ENCODE results near the gene VBP1. TPM values are rescaled to one million over a fixed set of nuclear protein-coding genes. Genes with fewer than 3 reads are reported as not detected.
"Not testable (repeated sequence)": the region's sequence is repeated elsewhere in the genome, so short reads cannot be mapped to it uniquely, and the experiment has no call there.

Gene VBP1, protein sequence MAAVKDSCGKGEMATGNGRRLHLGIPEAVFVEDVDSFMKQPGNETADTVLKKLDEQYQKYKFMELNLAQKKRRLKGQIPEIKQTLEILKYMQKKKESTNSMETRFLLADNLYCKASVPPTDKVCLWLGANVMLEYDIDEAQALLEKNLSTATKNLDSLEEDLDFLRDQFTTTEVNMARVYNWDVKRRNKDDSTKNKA
- polyA plus RNA-seq (ENCODE audit: insufficient read length in 3 of 3) = 10 to 100 TPM; 86.4 to 92.1 (median 89.7) TPM

DNA sequence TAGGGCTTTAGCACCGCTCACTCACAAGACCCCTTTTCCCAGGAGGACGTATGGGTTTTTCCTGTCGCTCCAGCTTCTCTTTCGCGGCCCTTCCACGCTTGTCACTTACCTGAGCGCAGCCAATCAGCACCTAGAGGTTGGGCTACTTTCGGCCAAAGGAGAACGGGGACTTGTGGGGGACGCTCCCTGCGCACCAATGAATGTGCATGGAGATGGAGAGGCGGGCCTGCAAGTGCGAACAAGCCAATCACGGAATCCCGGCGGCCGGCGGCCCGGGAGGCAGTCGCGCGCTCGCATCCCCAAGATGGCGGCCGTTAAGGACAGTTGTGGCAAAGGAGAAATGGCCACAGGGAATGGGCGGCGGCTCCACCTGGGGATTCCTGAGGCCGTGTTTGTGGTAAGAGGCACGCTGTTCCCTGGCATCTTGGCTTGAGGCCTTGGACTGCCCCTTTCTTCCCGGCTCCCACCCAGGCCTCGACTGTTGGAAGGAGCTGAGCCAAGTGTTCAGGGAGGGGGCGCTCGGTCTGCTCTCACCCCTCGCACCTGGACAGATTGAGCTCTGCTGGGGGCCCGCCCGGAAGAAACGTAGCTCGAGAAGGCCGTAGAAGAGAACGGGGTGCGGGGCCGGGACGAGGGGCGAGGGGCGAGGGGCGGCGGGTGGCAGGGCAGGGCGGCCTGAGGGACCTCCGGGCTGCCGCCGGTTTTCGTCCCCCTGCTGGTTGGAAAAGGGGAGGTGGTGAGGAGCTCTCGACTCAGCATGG is at the start of gene VBP1:
Gene VBP1, plus strand, starts transcription at position 282 of the 761 bp plus-strand sequence. Its CDS starts 23 bp downstream, at position 305.
- peak; percentile 62 to 75 (median 74) for DNase-seq (ENCODE audit: low read depth in 3 of 3, low spot score in 2 of 3)

DNA sequence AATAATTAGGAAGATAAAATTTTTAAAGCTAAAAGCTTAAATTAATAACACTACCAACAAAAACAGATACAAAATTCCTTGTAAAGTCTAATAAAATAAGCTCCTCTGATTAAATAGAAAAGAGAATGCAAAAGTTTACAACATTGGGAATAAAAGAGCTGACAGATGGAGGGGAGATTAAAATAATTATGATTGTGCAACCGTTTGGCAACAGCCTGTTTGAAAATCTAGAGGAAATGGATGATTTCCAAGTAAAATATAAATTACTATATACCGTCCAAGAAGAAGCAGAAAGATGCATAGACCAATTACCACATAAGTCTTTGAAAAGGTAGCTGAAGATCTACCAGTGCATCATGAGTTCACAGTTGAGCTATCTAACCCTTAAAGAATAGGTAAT is 46.4 kb upstream of the VBP1 start:
- DNase-seq (ENCODE audit: low read depth in 3 of 3, low spot score in 2 of 3) = no peak

DNA sequence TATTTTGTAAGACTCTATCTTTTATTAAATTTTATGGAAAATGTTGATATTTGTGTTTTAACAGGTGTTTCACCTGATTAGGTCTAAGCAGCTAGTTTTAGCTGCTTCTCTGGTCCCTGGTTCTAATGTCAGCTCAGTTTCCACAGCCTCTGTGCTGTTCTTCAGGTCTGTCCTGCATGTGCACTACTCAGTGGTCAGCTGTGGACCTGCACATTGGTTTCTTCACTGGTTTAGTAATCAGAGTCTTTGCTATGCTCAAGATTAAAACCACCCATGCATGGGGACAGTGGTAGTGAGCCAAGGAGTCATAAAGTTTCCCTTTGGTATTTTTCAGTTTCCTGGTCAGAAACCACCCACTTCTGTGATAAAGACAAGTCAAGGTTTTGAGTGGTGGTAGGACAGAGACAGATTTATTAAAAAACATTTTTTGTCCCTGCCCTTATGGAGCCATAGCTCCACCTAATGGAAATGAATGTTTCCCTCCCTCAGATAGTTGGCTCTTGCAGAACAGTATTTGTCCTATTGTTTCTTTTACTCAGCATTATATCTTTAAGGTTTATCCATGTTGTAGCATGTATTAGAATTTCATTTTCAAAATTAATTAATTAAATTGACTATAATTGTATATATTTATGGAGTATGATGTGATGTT is 36.8 kb upstream of the VBP1 start:
- DNase-seq (ENCODE audit: low read depth in 3 of 3, low spot score in 2 of 3) = no peak

DNA sequence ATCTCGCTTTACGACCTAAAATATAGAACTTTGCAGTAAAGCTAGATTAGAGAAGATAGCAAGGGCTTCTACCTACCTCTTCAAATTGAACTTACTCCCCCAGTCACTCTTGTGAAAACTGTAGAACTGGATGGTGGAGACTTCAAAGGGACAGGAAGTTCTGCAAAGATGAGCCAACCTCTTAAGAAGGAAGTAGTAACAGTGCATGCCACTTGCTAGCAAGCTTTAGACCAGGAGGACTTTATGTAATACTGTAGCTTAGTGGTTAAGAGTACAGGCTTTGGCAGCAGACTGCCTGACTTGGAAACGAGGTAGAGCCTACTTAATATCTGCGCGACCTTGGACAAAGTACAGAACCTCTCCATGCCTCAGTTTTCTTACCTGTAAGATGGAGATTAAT is 27.5 kb upstream of the VBP1 start:
- DNase-seq (ENCODE audit: low read depth in 3 of 3, low spot score in 2 of 3) = no peak

DNA sequence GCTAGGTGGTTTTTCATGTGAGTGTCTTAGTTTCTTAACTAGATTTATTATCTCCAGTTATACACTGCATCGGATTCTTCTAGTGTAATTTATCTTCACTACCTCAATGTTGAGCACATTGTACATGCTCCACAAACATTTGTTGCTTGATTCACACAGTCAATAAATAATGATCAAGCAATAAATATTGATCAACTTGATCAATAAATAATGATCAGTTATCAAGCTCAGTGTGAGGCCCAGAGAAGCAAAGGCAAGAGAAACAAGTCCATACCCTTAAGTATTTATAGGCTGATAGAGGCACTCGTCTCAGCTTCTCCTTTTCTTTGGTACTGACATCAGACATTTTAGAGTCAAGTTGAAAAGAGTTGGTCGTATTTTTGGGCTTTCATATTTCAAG is 5.1 kb upstream of the VBP1 start:
- no peak for DNase-seq (ENCODE audit: low read depth in 3 of 3, low spot score in 2 of 3)

DNA sequence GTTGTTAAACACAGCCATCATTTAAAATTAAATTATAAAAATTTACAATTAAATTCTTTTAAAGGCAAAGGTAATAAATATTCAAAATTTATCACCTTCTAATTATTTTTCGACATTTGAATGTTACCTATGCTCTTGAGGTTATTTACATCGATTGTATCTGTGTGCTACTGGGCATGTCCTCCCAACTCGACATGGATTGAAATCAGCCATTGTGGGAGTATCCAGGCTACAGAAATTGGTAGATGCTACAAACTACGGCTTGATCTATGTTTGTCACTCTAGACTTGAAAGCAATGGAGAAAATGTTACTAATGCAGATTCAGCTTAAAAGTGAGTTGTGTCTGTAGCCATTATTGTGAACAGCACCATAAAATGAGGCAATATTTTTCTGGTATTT is 2.5 kb upstream of the VBP1 start:
- no peak for DNase-seq (ENCODE audit: low read depth in 3 of 3, low spot score in 2 of 3)

DNA sequence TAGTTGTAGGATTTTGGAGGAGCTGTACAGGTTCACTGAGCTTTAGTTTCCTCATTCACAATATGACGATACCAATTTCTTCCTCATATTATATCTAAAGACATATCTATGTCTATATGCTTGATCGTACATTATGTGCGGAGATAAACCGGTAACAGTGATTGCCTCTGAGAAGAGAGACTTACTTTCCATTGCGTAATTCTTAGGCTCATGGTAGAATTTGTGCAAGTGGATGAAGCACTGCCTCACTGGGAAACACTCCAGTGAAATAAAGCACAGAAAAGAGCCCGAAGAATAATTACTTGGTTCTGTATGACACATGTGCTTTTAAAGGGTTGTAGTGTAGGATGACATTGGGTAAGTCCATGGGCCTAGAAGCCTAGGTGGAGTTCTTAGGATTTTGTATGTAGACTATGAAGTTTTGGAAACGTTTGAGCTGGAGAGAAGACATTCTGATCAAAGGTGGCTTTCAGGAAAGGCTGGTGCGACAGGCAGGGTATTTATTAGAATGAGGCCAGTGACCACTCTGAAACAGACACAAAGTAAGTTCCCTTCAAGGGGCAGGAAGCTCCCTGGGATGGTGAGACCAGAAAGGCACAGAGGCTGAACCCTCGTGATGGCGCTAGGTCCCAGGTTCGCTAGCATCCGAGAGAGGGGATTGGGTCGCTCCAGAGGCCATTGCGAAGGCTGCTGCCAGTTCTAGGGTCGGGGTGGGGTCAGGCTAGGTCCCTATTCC is 649 bp upstream of the VBP1 start:
- DNase-seq (ENCODE audit: low read depth in 3 of 3, low spot score in 2 of 3) = peak in 1 of 3 donors; percentile 16

DNA sequence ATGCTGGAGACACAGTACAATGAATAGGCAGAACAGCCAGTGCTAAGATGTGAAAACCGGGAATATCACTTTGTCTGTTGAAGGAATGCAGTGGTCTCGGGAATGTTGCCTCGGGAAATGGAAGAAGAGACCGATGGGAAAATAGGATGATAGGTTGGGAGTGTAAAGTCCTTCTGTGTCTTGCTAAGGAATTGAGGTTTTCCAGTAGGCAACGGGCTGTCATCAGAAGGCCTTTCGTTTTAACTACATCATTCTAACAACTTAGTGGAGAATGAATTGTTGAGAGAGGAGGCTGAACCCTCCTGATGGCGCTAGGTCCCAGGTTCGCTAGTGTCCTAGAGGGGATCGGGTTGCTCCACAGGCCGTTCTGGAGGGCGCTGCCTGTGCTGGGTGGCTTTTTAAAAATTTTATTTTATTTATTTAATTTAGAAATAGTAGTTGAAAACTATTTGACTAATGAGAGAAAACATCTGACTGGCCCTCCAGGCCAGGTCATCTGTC is 730 bp downstream of the VBP1 start:
- DNase-seq (ENCODE audit: low read depth in 3 of 3, low spot score in 2 of 3) = peak in 1 of 3 donors; percentile 31

DNA sequence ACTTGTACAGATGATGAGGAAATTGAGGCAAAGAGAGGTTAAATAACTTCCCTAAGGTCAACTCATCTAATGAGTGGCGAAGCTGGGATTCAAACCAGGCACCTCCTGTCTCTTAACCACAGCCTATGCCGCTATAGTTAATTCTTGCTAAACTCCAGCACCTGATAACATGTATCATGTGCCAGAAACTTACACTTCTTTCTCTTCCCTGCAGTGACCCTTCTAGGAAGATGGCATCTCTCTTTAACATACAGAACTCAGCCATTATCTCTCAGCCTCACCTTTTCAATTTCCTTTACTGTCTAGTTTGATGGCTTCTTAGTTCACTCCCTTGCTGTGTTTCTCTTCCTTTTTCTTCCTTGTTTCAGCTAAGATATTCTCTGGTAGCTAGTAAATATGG is 2.5 kb downstream of the VBP1 start:
- no peak for DNase-seq (ENCODE audit: low read depth in 3 of 3, low spot score in 2 of 3)

DNA sequence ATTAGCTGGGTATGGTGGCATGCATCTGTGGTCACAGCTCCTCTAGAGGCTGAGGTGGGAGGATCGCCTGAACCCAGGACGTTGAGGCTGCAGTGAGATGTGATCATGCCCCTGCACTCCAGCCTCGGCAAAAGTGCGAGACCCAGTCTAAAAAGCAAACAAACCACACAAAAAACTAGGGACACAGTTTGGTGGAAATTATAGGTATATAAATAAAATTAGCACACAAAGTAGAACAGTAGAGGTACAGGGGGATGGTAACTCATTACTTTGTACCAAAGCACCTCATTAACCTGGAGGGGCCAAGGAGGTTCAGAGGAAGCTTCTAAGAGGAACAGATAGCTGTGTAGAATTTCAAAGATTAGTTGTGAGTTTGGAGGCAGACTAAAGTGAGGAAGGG is 5.1 kb downstream of the VBP1 start:
- DNase-seq (ENCODE audit: low read depth in 3 of 3, low spot score in 2 of 3) = no peak

DNA sequence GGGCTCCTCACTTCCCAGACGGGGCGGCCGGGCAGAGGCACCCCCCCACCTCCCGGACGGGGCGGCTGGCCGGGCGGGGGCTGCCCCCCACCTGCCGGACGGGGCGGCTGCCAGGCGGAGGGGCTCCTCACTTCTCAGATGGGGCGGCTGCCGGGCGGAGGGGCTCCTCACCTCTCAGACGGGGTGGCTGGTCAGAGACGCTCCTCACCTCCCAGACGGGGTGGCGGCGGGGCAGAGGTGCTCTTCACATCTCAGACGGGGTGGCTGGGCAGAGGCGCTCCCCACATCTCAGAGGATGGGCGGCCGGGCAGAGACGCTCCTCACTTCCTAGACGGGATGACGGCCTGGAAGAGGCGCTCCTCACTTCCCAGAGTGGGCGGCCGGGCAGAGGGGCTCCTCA is 7.5 kb downstream of the VBP1 start:
- not testable (repeated sequence) for DNase-seq (ENCODE audit: low read depth in 3 of 3, low spot score in 2 of 3)

DNA sequence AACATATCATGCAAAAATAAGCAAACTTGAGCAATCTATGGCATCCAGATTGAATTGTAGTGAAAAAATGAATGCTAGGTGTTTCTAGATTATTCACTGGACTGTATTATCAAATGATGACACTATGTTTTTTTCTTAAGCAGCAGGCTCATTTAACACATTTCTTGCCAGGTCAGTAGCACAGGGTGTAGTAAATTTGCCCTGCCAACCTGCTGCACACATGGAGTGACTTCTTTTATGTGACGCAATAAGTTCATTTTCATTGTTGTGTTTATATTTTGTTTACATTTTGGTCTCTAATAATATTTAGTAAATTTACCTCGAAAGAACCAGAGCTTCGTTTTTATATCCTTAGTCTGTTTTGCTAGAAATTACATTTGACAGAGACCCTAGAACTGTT is 9.5 kb downstream of the VBP1 start:
- no peak for DNase-seq (ENCODE audit: low read depth in 3 of 3, low spot score in 2 of 3)

DNA sequence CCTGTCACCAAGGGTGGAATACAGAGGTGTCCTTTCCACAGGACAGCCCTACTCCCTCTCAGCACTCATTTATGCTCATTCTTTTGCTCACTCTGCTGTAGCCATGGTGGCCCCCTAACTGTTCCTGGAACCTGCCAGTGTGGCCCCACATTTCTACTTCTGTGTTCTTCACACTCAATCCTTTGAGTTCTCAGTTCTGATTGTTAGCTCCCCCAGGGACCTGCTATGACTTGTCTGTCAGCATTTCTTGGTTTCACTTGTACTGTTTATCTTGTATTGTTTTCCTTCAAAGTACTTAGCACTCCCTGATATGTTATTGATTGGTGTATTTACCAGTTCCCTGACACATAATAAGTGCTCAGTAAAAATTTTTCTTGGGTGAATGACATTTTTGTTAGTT is 14.9 kb downstream of the VBP1 start:
- no peak for DNase-seq (ENCODE audit: low read depth in 3 of 3, low spot score in 2 of 3)

DNA sequence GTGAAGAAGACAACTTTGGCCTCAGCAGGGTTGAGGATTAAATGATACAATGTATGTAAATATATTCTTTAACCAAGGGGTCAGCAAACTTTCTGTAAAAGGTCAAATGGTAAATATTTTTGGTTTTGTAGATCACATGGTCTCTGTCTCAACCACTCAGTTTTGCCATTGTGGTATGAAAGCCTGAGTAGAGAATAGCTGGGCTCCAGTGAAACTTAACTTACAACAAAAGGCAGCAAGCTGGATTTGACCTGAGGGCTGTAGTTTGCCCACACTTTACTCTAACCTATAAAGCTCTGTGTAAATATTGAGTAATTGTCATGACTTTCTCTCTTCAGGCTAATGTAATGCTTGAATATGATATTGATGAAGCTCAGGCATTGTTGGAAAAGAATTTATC is 19.6 kb downstream of the VBP1 start:
- DNase-seq (ENCODE audit: low read depth in 3 of 3, low spot score in 2 of 3) = no peak

DNA sequence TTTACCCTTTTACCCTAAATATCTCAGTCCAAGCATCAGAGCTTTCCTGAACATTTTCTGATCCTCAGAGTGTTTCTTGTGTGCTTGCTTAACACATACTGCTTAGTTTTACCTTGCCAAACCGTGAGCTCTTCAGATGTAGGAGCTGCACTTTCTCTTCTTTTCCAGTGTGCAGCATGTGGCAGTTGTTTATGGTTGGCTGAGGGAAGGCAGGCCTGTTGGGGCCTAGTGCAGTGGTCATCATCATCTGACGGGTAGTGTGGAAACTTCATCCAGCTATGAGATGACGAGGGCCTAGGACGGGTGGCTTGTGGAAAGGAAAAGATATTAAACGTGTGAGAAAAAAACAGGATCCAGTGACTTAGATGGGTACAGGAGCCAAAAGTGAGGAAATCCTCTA is 21.5 kb downstream of the VBP1 start:
- no peak for DNase-seq (ENCODE audit: low read depth in 3 of 3, low spot score in 2 of 3)

DNA sequence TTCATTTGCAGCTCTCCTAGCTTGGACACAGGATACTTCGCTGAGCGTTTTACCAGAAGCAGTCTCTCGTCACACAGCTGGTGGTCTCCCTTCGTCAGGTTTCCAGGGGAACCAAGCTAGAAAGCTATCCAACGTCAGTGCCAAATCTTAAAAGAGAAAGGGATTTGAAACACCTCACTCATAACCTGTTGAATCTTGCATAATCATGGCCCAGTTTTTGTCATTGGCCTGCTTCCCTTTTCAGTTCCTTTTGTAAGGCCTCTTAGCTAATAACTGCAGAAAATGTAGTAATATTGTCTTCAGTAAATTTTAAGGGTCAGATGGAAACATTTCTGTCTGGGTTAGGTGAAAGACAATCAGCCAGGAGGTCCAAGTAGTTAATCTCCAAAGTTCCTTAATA is 26.0 kb downstream of the VBP1 start:
- no peak for DNase-seq (ENCODE audit: low read depth in 3 of 3, low spot score in 2 of 3)

DNA sequence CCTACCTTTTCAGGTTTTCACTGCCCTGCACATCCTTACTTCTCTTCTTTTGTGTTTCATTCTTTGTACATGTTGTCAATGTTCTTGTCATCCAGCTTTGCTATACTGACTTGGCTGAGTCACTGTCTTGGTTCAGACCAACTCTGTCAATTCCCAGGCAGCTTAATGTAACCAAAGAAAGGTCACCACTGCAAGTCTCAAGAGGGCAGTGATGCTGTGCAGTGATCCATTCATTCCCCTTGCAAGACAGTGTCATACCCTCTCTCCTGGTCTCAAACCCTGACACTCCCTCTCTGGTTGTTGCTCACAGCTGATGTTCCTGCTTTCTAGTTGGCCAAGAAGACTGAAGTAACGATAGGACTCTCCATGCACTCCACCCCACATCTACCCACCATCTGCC is 30.5 kb downstream of the VBP1 start:
- DNase-seq (ENCODE audit: low read depth in 3 of 3, low spot score in 2 of 3) = no peak

DNA sequence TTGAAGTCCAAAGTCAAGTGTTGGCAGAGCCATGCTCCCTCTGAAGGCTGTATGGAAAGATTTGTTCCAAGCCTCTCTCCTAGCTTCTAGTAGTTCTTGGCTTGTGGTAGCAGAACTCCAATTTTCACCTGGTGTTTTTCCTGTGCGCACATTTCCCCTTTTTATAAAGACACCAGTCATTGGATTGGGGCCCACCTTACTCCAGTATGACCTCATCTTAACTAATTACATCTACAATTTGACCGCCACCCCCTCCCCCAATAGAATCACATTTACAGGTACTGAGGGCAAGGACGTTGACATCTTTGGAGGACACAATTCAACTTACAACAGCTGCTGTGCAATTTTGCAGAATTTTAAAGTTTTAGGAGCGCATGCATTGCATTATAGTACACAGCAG is 31.2 kb downstream of the VBP1 start:
- no peak for DNase-seq (ENCODE audit: low read depth in 3 of 3, low spot score in 2 of 3)

DNA sequence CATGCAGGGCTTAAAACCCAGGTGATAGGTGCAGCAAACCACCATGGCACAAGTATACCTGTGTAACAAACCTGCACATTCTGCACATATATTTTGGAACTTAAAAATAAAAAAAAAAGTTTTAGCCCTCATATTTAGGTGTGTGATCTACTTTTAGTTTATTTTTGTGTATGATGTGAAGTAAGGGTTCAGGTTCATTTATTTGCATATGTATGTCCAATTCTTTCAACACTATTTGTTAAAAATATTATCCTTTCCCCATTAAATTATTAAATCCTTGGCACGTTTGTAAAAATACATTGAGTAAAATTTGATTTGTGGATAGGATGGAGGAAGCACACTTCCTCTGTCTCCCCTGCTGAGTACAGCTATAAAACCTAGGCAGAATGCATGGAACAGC is 35.1 kb downstream of the VBP1 start:
- no peak for DNase-seq (ENCODE audit: low read depth in 3 of 3, low spot score in 2 of 3)

DNA sequence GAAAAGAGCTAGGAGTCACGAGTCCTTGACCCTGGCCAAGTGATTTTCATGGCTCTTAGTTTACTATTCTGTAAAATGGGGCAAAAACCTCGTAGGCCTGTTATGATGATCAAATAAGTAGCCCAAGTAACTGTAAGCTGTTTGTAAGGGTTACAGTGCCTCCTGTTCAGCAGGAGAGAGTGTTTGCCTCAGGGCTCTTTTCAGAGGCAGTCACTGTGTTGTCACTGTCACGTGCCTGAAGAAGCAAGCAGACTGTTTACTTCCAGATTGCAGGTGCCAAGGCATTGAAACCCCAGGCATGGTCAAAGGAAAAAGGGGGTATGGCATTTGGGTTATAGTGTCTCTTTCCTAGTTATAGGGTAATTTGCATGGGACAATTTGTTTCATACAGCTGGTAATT is 43.5 kb downstream of the VBP1 start:
- DNase-seq (ENCODE audit: low read depth in 3 of 3, low spot score in 2 of 3) = no peak

Measured in right renal cortex interstitium (tissue), 3 donors.